Stimulated activated CD4-positive, alpha-beta T cell treated with anti-CD3 and anti-CD28 coated beads, Interleukin-4, amount 100 ng/mL, for 48 hours (primary cell): ENCODE data around the gene GABRP.
"Not testable (repeated sequence)": the region's sequence is repeated elsewhere in the genome, so short reads cannot be mapped to it uniquely, and the experiment has no call there.

ENCODE experiments used
- DNase-seq, 2 donors: peaks; one replicate each; pipeline ENCODE4 v3.0.0-alpha.2; 2020; ENCODE audit warnings: low read depth in 2 of 2

GABRP gene

DNA sequence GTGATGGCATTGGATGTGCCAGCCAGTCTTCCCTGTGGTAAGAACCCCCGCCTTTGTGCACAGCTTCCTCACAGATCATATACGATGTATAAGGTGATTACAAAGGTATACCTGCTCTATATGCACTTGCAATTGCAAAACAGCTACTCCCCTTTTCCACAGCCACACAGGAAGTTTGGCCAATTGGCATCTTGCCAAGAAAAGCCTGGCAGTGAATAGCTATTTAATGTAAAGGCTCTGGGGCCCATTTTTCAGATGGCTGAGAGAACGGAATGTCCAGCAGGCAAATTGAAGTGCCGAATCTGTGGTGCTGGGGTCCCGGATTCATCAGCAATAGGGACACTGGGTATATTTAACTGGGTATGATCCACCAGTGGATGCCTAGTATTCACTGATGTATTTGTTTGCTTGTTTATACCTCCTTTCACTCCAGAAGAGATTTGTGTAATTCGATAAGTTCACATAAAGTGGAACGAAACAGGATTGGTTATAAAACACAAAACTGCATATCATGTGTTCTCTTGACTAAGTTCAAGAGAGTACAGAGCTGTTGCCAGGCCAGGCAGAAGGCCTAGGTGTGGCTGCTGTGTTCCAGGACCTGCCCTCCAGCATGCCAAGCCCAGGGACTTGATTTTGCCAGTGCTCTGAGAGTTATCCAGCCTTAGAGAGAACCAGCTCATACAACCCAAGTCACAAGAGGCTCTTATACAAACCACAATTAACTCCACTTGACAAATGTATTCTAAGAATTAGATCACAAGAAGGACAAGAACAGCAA, 27.7 kb upstream of the GABRP start:
- no peak for DNase-seq

DNA sequence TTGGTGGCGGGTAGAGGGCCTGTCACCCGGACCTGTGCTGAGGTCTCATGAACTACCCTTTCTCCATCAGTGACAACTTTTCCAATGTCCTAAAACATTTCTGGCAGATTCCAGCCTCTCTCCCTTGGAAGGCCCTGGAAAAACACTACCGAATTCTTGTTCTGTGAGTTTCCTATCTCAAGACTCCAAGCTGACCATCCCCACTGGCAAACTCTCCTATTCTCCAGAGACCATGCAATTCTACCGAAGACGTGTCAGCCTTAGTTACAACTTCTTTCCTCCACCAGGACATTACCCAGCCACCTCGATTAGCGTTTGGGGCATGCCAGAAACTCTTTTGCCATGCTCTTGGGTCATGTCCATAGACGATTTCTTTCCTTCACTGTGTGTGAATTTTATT, 26.8 kb upstream of the GABRP start:
- no peak for DNase-seq

DNA sequence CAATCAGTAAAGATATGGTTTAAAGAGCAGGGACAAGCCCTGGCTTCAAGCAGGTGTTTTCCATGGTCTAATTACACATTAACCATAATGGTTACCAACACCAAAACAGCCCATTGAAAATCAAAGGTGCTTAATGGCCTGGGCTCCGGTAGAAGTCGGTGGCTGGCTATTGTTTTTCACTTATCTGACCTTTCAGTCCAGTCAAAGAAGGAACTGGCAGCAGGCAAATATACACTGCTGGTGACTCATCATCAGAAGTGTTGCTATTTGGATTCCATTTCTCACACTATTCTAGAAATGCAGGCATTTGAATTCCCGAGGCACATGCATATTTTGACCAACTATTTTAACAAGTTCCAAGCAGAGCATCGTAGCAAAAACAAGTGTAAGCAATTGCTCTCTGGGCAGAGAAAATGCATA, 26.3 kb upstream of the GABRP start:
- DNase-seq, result no peak

DNA sequence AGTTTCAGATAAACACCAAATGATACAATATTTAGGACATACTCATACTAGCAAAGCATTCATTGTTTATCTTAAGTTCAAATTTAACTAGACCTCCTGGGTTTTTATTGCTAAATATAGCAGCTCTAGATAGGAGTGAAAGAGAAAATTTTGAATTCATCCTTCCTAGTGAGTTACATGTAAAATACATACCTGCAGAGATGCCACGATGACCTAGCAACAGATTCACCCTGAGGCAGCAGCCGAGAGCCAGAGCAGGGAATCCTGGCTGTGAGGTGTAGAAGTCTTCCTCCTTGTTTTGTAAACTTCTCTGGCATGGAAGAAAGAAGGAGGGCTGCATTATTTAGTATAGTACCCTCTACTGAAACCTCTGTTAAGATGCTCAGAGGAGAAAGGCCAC, 25.9 kb upstream of the GABRP start:
- DNase-seq, result no peak

DNA sequence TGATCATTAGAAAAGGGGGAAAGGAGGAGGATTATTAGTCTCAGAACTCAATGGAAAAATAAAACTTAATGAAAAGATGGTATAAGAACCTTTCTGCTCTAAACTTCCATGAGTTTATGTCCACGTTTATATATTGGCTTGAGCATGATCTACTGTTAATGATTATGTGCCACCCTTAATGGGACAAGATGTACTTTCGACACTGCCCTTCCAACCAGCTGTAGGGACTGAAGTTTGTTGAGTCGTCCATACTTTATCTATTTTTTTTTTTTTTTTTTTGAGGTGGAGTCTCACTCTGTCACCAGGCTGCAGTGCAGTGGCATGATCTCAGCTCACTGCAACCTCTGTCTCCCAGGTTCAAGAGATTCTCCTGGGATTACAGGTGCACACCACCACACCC, 25.0 kb upstream of the GABRP start:
- DNase-seq, result no peak

DNA sequence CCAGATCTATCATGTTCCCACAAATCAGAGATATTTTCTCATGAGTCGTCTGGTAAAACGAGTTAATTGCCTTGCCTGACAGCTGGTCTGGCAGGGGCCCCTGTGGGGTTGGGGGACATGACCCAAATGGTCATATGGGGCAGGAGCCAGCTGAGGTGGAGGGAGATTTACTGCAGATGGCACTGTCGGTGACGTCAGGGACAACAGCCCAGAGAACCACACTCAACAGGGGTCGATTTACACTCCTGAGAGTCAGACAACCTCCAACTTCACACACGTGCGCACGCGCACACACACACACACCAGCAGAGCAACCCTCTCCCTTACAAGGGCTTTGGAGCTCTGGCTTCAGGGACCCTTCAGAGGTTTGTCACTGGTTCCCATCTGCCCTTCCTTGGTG, 23.4 kb upstream of the GABRP start:
- no peak for DNase-seq

DNA sequence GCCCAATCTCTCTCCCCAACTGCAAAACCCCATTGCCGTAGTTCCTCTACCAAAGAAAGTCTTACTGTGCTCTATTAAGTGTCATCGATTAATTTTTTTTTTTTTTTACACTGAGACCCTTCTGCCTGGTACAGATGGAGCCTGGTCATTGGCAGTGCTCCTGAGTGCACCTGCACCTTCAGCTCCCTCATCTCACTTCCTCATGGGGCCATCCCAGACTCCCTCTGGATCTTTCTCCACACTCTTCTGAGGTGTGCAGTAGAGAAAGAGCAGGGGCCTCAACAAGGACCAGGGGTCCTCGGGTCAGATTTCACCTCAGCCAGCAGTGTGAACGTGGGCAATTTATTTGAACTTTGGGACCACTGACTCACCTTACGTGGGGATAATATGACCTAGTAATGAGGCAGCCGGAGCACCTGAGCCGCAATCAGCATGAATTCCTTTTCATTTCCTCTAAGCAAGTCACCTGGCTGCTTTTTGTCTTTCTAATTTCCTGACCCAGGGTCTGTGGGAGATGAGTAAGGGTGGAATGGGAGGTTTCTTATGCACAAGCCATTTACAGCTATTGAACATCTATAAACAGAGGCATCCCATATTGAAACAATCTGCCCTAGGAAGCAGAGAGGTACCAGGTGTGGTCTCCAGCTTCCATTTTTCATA, 22.3 kb upstream of the GABRP start:
- DNase-seq, result no peak

DNA sequence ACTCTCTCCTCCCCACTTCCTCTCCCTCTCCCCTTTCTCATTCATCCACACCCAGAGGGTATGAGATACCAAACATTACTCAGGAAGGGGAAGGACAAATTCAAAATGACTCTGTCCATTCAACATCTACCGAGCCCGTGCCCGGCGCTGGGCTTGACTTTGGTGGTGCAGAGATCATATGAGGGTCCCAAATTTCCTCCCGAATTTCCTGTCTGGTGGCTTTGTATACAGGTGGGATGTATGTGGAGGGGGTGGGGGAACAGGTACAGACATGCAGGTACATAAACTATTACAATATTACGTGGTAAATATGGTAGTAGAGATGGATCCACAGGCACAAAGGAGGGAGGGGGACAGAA, 21.8 kb upstream of the GABRP start:
- no peak for DNase-seq

DNA sequence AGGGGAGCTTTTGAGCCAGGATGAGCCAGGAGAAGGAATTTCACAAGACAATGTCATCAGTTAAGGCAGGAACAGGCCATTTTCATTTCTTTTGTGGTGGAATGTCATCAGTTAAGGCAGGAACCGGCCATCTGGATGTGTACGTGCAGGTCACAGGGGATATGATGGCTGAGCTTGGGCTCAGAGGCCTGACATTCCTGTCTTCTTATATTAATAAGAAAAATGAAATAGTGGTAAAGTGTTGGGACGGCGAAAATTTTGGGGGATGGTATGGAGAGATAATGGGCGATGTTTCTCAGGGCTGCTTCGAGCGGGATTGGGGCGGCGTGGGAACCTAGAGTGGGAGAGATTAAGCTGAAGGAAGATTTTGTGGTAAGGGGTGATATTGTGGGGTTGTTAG, 21.2 kb upstream of the GABRP start:
- not testable (repeated sequence) for DNase-seq

DNA sequence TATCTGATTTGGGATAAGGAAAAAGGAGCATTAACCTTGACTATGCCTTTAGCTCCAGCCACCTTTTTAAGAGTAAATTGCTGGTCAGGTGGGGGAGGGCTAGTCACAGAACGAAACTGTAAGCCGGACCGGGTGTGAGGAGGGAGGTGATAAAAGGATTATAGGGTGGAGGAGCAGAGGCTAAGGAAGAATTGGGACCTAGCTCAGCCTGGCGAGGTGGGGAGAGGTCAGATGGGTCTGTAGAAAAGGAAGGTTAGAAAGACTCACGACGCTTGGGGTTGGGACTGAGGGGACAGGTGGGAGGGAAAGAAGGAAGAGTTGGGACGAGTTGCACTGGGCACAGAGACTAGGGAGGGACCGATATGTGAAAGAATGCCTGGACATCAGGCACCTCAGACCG, 17.7 kb upstream of the GABRP start:
- DNase-seq, result not testable (repeated sequence)

DNA sequence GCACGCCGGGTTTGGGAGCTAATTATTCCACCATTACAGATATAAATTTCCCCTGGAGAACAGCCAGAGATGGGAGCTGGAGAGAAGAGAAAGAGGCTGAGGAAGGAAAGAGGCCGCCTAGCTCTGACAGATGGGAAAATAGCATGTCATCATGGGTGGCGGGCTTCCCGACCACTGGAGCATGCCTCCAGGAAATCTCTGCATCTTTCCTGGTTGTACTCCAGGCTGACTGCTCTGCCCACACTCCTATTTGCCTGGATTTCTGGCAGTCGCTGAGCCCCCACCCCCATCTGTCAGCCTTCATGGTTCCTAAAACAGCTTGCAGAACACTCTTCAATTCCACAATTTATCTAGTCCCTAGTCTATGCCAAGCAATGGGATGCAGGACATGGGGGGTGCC, 14.3 kb upstream of the GABRP start:
- DNase-seq, result no peak

DNA sequence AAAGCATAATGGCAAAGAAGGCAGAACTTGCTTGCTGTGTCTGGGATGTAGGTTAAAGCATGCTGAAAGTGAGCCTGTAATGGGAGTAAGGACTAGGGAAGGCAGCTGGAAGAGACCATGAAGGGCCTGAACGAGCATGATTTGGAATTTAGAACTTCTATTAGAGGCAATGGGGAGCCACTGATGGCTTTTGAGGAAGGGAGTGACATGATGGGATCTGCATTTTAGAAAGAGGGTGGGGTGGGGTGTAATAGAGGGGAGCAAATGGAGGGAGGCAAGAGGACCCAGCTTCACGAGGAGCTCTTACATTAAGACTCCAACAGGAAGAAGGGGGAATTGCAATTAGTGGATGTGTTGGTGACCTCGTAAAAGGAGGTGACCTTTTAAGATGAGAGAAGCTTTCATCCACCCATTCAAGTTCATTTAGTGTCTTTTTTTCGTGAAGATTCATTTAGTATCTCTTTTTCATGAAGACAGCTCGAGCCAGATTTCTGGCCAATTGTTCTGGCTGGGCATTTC, 13.6 kb upstream of the GABRP start:
- DNase-seq, result no peak

DNA sequence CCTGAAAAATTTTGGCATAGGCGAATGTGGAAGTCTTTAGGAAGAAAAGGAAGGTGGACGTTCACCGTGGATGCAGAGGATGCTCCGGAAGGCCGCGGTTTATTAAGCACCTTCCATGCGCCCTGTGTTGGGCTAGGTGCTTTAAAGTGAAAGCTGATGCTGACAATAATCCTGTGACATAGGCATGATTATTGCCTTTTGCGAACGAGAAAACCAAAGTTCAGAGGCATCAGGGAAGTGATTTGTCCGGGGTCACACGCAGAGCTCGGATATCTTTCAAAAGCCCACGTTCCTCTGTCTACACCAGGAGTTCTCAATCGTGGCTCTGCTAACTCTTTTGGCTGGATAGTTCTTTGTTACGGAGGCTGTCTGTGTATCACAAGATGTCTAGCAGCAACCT, 12.0 kb upstream of the GABRP start:
- no peak for DNase-seq

DNA sequence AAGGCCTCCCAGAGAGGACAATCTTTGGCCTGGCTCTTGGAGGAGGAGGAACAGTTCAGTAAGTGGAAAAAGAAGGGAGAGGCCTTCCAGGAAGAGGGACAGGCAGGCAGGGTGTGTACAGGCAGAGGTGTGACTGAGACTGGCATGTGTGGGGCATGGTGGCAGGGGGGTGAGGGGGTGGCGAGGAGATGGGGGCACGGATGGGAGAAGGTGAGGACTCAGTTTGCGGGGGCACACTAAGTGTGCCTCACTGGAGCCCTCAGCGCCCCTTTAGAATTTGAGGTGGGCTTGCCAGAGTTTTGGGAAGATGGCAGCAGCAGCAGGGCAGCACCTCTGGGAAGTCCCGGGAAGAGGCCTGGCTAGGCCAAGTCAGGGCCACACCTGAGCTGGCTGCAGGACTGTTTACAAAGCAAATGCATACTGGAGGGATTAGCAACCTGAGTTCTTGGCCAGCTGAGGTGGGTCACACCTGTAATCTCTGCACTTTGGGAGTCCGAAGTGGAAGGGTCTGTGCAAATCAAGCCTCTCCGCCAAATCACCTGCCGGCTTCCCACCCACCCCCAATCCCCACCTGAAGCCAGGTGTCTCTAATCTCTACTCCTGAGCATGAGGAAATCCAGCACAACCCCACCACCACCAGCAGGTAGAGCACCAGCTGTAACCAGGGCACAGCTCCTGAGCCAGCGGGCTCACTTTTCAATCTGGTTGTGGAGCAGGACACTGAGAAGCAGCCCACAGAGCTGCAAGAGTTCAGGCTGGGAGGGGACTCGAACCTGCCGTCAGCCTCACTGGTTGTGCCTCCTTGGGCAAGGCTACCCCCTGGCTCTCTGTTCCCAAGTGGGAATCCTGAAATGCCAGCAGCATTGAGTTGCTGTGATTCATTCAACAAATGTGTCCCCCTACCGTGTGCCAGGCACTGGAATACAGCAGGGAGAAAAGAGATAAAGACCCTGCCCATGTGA, 10.2 kb upstream of the GABRP start:
- DNase-seq, result no peak

DNA sequence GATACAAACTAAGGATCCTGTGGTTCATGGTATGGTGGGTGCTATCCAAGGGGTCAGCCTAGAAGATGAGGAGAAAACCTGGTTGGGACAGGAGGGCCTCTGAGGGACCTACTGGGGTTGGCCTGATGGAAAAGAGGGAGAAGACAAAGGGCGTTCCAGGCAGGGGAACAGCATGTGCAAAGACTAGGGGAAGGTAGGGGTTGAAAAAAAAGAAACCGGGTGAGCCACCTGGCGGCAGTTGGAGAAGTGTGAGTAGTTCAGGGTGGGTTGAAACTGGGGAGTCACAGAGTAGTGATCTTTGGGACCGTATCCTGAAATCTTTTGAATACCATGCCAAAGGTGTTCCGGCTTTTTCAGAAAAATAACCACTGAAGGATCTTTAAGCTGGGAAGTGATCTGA, 8.7 kb upstream of the GABRP start:
- no peak for DNase-seq

DNA sequence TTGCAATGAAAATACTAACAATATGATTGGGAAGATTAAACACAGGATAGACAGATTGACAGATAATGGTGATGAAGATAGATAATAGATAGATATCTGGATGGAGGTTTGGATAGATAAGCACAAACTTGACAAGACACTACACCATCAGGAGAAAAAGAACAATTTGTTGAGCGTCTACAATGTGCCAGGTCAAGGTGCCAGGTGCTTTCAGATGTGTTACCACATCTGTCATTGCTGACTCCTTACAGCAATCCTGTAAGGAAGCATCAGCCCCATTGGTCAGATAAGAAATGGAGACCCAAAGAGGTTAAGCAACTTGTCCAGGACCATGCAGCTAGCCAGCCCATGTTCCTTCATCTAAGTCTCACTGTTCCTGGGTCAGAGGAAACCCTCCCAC, 1.6 kb upstream of the GABRP start:
- DNase-seq, result no peak

DNA sequence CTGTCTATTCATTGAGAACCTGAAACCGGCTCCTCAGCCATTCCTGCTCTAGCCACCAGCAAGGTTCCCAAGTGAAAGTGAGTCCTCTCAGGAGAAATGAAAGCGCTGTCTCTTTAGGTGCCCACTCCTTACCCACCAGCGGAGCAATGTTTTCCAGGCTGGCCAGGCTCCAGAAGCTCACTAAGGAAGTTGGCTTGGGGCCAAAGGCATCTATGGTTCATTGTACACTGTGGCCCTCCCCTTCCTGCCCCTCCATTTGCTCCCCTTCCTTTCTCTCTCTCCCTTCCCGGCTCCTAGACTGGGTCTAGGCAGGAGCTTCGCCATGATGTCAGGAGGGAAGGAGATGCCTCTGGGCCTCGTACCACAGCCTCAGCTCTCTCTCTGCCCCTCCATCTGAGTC, 1.1 kb upstream of the GABRP start:
- no peak for DNase-seq

DNA sequence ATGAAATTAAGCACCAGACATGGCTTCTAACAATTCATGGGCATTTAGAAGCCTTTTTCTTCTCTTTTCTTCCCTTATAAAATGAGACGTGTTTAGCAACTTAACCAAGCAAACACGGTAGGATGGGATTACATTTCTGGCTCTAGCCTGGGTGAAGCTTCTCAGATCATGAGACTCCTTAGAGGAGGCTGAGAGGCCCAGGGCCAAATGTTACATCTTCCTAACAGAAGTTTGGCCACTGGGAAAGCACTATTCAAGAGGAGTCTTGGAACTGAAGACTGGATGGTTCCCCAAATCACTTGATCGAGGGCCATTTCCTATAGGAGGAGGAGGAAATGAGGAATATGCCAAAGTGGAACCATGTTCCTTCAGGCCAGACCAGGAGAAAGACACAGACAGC, 1.9 kb downstream of the GABRP start:
- no peak for DNase-seq

DNA sequence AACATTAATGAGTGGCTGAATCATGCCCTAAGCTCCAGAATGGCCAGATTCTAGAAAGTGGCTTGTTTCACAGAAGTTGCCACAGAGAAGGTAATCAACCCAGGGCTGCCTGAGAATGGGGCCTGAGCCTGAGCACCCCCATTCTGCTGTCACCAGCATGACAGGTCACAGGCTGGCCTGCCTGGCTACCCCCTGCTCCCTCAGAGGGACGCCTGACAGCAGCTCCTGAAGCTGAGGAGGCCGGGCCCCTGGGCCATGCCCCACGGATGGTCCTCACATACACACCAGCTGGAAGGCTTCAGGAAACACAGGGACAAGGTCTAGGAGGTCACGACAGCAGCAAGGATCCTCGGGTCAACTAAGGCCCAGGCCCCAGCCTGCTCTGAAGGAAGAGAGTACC, 3.7 kb downstream of the GABRP start:
- no peak for DNase-seq

DNA sequence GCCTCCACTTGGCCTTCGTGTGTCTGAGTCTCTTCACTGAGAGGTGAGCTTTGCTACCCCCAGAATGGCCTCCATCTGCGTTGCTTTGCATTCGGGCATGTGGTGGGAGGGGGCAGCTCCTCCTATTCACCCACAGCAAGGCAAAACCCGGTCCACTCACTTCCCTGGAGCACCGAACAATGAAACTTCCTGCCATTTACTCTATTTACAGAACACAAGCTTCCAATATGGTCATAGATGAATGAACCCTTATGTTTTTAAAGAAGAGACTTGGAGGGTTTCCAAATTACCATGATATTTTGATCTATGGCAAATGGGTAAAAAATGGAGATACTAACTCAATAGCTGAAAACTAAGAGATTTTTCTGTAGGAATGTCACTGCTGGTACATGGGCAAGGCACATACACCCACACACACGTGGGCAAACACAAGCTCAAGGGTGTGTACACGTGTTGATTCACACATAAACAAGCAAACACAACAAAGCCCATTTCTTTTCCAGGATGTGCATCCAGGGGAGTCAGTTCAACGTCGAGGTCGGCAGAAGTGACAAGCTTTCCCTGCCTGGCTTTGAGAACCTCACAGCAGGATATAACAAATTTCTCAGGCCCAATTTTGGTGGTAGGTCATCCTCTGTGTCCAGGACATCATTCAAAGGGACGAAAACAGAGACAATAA, 5.2 kb downstream of the GABRP start:
- DNase-seq, result no peak

DNA sequence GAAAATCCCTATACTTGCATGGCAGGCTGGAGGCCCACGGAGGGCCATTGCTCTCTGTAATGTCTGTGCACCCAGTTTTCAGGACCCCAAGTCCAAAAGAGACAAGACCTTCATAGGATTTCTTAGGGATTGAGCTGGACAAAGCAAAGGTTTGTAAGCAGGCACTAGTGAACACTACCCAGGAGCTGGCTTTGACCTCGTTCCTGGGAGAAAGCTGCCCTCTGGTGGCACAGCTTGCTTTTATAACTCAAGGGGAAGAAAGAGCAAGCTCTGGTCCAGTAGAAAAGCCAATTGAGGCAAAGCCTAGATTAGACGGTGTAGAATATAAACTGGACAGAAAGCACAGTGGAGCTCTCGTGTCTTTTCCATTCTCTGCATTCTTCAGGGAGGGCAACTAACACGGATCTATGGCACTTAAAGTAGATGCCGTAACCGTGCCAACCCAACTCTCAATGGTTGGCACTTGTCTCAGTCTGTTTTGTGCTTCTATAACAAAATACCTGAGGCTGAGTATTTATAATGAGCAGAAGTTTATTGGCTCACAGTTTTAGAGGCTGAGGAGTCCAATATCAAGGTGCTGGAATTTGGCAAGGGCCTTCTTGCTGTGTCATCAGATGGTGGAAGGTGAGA, 7.9 kb downstream of the GABRP start:
- peak in 1 of 2 donors; percentile 4 for DNase-seq
